Mammary epithelial cell (primary cell): ENCODE data around the gene TCF25.

Experiments used
- EZH2 ChIP-seq: IDR thresholded peaks from 2 replicates; pipeline ENCODE4 v1.6.1; 2012; ENCODE audit warnings: low read length, inconsistent platforms, borderline replicate concordance
- TF ChIP-seq, protein P1 (sequence below), 2 donors: IDR thresholded peaks in 1 of 2; conservative IDR thresholded peaks in 1 of 2; 2 replicates each; pipeline ENCODE4 v1.5.1; 2011 to 2012; ENCODE audit warnings: inconsistent platforms in 2 of 2, low read length in 2 of 2, mild to moderate bottlenecking in 2 of 2, control low read depth in 1 of 2, low read depth in 1 of 2; ENCODE audit not compliant: insufficient read depth in 1 of 2; ENCODE audit errors: extremely low read depth in 1 of 2

DNA sequence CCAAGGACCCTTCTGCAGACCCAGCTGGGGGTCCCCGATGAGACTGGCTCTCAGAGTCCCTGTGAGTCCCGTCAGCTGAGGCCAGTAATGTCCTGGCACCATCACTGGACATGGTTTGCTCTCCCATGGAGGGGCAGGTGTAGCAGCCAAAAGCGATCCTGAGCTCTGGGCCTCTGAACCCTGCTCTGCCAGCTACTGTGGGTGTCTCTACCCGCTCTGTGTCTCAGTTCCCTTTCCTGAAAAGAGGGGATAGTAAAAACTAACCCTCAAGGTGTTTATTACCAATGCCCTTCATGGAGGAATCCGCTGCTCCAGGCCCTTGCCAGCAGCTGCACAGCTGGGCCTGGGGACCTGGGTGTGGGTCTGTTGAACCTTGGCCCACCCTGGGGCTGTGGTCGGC, 58.6 kb downstream of the TCF25 start:
- TF ChIP-seq, protein P1, sequence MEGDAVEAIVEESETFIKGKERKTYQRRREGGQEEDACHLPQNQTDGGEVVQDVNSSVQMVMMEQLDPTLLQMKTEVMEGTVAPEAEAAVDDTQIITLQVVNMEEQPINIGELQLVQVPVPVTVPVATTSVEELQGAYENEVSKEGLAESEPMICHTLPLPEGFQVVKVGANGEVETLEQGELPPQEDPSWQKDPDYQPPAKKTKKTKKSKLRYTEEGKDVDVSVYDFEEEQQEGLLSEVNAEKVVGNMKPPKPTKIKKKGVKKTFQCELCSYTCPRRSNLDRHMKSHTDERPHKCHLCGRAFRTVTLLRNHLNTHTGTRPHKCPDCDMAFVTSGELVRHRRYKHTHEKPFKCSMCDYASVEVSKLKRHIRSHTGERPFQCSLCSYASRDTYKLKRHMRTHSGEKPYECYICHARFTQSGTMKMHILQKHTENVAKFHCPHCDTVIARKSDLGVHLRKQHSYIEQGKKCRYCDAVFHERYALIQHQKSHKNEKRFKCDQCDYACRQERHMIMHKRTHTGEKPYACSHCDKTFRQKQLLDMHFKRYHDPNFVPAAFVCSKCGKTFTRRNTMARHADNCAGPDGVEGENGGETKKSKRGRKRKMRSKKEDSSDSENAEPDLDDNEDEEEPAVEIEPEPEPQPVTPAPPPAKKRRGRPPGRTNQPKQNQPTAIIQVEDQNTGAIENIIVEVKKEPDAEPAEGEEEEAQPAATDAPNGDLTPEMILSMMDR (conservative IDR thresholded peaks at IDR 0.05 in 1 of 2, IDR thresholded peaks at IDR 0.05 in 1 of 2; ENCODE audit: extremely low read depth in 1 of 2, insufficient read depth in 1 of 2, low read depth in 1 of 2, low read length in 2 of 2), result no peak
- TF ChIP-seq EZH2, result no peak
